HG03066 (cell line): ENCODE results near the gene AKR1D1.
A peak's percentile ranks its signal among the peaks of the same experiment; 100 is the strongest.
"Not testable (repeated sequence)": the region's sequence is repeated elsewhere in the genome, so short reads cannot be mapped to it uniquely, and the experiment has no call there.

Experiments used
- ATAC-seq: cut with Tn5 transposase; IDR thresholded peaks from one replicate; pipeline ENCODE4 v1.9.1; 2021; ENCODE audit warnings: low read depth; ENCODE audit not compliant: unreplicated experiment

Gene AKR1D1, protein sequence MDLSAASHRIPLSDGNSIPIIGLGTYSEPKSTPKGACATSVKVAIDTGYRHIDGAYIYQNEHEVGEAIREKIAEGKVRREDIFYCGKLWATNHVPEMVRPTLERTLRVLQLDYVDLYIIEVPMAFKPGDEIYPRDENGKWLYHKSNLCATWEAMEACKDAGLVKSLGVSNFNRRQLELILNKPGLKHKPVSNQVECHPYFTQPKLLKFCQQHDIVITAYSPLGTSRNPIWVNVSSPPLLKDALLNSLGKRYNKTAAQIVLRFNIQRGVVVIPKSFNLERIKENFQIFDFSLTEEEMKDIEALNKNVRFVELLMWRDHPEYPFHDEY

DNA sequence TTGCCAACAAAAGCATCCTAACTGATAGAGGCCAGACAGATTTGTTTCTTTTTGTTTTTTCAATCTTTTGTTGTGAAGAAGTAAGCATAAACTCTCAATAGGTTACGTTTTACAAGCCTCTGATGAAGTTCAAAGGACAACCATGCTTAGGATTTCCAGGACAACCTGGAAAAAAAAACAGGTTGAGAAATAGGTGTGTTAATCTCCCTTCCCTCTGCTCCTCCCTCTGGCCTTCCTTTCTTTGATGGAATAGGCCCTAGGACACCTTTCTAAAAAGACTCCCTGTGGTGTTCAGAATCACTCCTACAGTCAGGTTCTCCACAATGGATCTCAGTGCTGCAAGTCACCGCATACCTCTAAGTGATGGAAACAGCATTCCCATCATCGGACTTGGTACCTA is at the start of gene AKR1D1:
TSS of gene AKR1D1 (plus strand) at position 264 of the 400 bp plus-strand sequence. CDS start at position 324, 60 bp downstream.
- ATAC-seq: no peak

DNA sequence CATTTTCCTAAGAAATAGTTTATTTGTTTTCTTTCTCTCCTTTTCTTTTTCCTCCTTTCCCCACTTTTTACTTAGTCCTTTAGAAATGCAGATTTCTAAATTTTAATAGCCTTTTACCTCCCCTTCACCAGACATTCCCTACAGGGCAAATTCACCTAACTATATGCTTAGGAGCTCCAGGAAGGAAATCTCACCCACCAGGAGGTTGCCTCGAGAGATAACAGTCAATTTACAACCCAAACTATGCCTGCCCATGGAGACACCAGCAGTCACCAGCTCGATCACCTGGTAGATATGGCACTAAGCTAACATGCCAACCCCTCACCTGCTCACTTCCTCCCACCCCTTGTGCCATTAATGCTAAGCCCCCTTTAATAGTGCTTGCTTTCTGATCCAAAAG is 49.2 kb upstream of the AKR1D1 start:
- no peak for ATAC-seq

DNA sequence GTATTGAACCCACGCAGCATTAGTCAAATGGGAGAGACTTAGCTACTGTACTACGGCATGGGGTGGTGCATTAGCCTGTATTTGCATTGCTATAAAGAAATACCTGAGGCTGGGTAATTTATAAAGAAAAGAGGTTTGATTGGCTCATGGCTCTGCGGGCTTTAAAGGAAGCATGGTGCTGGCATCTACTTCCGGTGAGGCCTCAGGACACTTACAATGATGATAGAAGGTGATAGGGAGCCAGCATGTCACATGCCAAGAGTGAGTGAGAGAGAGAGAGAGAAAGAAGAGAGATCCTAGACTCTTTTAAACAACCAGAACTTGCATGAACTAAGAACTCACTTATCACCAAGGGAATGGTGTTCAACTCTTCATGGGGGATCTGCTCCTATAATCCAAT is 47.1 kb upstream of the AKR1D1 start:
- ATAC-seq: no peak

DNA sequence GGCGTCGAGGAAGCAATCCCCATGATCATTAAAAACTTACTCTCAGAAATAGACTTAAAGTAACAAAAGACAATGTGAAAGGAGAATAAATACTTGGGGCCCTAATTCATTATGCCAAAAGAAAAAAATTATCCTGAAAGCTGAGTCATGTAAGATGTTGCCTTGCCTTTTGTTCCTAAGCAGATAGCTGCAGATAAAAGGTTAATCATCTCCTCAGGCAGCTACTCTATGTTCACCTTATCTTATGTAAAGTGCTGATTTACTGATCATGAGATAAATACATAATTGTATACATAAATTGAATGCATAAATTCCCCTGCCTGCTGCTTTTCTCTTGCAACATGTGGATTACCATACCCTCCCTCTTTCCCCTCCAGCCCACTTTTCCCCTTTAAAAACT is 46.3 kb upstream of the AKR1D1 start:
- ATAC-seq: no peak

DNA sequence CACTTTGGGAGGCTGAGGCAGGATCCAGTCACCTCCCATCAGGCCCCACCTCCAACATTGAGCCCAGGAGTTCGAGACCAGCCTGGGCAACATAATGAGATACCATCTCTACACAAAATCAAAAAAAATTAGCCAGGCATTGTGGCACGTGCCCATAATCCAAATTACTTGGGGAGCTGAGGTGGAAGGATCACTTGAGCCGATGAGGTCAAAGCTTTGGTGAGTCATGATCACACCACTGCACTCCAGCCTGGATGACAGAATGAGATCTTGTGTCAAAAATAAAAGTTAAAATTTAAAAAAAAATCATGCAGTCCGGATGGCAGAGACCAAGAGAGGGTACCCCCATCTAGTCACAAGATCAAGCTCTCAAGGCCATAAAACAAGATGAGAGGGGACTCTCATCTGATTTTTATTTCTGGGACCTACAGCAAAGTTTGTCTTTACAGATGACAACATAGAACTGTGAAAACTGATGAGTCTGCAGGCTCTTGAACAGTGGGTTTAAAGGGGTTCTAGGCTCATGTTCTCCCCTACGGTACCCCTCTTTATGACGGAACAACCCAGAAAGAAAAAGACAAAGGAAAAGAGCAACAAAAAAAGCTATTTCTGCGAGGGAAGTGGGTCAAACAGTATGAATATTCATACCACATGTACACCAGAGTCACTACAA is 45.4 kb upstream of the AKR1D1 start:
- ATAC-seq: no peak

DNA sequence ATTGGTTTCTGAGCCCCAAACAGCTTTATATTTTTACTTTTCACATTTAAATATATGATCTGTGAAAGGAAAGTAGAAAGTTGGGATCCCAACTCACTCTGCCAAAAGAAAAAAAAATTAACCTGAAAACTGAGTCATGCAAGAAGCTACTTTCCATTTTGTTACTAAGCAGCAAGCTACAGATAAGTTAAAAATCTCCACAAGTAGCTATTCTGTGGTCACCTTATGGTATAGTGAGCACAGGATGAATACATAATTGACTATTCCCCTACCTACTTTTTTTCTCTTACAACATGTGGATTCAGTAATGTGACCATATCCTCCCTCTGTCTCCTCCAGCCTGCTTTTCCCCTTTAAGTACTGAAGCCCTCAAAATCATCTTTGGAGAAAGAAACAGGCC is 44.1 kb upstream of the AKR1D1 start:
- ATAC-seq: peak; percentile 74

DNA sequence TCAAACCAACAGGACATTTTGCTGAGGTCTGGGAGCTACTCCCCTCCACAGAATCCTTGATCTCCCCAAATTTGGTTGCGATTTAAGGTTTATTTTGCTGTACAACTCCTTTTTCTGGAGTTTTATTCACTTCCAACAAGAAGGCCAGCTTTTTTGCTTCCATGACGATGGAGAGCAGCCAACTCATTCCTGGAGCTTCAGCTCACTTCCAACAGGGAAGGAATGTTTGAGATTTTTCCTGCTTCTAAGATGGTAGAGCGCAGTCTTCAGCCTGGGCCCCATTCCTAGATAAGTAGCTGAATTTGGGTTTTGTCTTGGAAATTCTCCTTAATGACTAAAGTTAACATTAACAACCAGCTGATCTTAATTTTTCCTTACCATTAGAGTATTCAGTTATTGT is 43.5 kb upstream of the AKR1D1 start:
- ATAC-seq: no peak

DNA sequence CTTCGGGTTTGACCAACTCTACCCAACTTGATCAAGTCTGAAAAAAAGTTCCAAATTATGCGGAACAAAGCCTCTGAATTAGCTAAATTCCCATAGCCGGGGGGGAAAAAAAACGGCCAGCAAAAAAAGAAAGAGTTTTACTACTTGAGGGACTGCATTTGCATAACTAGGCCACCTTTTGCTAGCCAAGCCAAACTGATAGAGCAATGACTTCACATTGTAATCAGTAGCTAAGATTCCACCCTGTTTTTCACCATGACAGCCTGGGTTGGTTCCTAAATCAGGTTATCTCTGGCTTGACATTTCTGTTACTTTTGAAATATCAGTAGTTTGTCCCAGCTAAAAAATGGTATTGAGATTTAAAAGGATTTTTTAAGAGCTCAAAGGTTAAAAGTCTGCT is 43.0 kb upstream of the AKR1D1 start:
- ATAC-seq: no peak

DNA sequence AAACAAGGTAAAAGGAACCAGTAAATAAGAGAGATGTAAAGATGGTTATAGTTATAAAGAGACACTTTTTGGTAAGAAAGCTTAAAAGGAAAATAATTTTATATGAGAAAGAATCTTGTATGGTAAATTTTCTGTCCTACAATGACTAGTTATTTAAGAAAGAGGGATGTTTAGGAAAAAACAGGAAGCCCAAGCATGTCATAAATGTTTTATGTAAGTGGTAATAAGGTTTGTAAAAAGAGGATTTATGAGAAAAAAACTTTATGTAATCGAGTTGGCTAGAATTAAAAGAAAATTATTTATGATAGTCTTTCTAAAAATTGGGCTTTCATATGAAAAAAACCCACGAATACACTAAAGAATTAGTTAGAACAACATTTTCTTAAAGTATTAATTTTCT is 40.1 kb upstream of the AKR1D1 start:
- ATAC-seq: no peak

DNA sequence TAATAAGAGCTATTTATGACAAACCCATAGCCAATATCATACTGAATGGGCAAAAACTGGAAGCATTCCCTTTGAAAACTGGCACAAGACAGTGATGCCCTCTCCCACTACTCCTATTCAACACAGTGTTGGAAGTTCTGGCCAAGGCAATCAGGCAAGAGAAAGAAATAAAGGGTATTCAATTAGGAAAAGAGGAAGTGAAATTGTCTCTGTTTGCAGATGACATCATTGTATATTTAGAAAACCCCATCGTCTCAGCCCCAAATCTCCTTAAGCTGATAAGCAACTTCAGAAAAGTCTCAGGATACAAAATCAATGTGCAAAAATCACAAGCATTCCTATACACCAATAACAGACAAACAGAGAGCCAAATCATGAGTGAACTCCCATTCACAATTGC is 36.2 kb upstream of the AKR1D1 start:
- ATAC-seq: not testable (repeated sequence)

DNA sequence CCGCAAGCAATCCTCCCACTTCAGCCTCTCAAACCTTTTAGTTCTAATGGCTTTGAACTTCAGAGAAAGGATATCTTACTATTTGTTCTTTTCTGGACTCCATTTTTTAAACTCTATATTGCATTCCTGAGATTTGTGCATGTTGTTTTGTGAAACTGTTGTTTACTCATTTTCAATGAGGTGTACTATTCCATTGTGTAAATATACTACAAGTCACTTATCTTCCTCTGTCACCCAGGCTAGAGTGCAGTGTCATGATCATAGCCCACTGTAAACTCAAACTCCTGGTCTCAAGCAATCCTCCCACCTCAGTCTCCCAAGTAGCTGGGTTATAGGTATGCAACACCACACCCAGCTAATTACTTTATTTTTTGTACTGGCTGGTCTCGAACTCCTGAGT is 31.4 kb upstream of the AKR1D1 start:
- no peak for ATAC-seq

DNA sequence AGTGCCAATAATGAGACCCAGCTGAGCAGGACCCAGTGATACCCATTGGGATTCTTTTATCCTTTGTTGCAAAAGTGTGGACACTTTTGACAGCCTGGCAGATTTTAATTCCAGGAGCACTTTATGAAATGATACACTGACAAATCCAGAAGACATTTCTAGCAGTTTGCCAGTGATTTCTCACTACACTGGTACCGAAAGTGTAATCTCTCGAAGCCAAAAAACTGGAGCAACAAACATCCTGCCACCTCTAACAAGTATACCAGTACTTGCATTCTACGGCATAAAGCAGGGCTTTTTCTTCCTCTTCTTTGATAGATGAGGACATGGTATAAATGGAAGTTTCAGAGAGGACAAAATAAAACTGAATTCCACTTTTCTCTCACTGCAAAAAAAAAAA is 28.4 kb upstream of the AKR1D1 start:
- no peak for ATAC-seq

DNA sequence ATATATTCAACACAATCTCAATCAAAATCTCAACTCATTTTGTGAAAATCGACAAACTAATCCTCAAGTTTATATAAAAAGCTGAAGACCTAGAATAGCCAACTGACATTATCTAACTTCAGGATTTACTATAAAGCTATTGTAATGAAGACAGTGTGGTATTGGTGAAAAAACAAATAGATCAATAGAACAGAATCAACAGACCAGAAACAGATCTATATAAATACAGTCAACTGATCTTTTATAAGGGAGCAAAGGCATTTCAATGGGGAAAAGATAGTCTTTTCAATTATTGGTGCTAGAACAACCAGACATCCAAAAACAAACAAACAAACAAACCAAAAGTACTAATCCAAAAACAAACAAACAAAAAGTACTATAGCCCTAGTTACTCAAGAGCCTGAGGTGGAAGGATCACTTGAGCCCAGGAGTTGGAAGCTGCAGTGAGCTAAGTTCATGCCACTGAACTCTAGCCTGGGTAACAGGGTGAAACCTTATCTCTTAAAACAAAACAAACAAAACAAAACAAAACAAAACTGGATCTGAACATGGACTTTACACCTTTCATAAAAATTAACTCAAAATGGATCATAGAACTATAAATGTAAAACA is 26.6 kb upstream of the AKR1D1 start:
- ATAC-seq: no peak

DNA sequence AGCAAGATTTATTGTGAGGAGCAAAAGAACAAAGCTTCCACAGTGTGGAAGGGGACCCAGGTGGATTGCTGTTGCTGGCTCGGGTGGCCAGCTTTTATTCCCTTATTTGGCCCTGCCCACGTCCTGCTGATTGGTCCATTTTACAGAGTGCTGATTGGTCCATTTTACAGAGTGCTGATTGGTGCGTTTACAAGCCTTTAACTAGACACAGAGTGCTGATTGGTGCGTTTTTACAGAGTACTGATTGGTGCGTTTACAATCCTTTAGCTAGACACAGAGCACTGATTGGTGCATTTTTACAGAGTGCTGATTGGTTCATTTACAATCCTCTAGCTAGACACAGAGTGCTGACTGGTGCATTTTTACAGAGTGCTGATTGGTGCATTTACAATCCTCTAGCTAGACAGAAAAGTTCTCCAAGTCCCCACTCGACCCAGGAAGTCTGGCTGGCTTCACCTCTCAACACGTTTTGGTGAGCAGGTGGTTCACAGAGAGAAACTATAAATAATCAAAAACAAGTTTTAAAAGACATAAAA is 24.5 kb upstream of the AKR1D1 start:
- not testable (repeated sequence) for ATAC-seq

DNA sequence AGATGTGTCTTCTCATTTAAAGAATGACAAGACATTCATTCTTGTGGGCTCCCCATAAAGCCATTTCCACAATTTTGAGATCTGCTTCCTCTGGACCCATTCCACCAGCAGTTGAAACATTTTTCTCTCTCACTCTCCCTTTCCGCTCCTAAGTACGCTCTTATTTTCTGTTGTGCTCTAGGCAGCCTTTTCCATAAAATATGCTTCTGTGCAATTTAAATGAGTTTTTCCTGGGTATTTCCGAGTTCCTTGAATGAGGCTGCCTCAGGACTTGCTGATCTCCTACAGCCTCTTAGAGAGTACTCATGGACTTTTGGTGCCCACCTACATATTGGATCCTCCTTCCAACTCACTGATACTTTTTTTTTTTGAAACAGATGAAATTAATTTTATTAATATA is 23.6 kb upstream of the AKR1D1 start:
- ATAC-seq: no peak

DNA sequence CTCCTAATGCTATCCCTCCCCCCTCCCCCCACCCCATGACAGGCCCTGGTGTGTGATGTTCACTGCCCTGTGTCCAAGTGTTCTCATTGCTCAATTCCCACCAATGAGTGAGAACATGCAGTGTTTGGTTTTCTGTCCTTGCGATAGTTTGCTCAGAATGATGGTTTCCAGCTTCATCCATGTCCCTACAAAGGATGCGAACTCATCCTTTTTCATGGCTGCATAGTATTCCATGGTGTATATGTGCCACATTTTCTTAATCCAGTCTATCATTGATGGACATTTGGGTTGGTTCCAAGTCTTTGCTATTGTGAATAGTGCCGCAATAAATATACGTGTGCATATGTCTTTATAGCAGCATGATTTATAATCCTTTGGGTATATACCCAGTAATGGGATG is 20.6 kb upstream of the AKR1D1 start:
- not testable (repeated sequence) for ATAC-seq

DNA sequence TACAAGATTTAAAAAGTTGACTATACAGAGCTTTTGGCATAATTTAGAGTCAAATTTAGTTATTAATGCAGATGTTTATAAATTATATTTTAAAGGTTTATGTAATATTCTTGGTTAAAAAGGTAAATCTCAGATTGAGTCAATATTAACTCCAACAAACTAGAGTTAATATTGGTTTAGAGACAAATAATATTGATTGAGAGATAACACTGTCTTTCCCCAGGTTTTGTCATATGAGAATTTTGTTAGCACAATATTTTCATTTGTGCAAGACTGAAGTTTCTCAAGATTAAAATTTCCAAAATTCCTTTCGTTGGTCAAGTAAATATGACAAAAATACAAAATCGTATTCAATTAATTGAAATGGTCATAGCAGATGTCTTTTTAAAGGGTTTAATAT is 12.9 kb upstream of the AKR1D1 start:
- ATAC-seq: no peak

DNA sequence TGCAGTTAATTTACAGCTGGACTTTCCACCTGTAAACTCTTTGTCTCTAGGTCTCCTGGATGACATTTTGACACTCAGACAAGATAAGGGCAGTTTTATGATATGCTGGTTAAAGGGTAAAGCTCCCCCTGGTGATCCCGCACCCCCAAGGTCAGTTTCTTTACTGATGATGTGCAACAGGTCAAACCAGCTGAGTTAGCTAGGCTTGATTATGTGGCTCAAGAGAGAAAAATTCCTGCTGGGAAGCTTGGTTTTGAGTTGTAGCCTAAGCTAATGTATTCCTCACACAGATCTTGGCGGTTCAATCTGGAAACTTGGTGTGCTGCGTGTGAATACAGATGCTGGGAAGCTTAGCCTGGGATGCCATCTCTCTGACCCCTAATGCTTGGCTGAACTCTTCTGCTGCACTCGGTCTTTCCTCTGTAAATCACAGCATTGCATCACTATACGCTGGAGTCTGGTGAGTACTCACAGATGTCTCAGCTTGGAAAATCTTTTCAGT is 11.4 kb upstream of the AKR1D1 start:
- no peak for ATAC-seq

DNA sequence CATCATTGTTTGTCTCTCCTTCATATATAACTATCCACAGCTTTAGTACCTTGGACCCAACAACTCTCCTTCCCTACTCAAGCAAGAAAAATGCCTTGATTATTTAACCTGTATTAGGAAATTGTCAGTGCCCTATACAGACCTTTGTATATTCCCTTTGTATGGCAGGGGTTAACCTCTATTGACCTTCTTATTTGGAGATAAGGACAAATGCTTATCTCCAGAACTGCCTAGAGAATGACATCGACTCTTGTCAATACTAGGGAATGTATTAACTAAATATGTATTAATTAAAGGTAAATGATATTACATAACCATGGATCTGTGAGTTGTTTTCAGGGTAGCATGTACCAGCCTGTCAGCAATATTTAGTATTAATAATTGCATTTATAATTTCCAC is 10.4 kb upstream of the AKR1D1 start:
- no peak for ATAC-seq

DNA sequence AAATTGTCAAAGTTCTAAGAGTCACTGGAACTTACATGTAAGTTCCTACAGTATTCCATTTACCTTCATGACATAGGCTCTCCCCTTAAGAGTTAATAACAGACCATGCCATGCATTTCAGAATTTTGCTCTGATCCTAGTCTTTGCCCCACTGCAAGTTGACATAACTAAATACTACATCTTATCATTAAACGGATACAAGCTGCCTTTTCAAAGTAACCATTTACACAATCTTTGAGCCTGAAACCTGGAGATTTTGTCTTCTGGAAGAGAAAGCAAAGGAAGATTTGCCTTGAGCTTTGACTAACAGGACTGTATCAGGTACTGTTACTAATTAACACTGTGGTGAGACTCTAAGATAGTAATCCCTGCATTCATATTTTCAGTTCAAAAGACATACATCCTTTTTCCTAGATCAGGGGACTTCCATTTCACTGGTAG is 9.3 kb upstream of the AKR1D1 start:
- ATAC-seq: no peak

DNA sequence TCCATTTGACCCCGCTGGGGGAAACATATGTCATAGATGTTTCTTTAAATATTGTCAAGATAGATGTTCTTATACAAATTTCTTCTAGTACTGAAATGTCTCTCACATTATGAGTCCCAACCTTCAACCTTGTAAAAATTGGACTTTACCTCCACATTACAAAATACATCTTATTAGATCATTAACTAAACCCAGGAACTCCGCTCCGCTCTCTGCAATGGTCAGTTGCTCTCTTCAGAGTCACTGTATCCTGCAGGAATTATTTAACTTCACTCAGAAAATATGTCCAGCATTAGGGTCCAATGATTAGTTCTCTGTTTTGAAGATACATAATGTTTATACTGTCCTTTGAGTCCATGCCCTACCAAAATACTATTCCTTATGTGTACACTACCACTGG is 8.5 kb upstream of the AKR1D1 start:
- ATAC-seq: no peak
